Measurements from ENCODE around the gene RPL5. TPM values are rescaled to one million over a fixed set of nuclear protein-coding genes. Genes with fewer than 3 reads are reported as not detected.

RPL5 gene
- total and polyA plus RNA-seq, 2 of the 4 experiments (the other 2 are of a cell fraction), result 1,406 to 1,679 TPM

DNA sequence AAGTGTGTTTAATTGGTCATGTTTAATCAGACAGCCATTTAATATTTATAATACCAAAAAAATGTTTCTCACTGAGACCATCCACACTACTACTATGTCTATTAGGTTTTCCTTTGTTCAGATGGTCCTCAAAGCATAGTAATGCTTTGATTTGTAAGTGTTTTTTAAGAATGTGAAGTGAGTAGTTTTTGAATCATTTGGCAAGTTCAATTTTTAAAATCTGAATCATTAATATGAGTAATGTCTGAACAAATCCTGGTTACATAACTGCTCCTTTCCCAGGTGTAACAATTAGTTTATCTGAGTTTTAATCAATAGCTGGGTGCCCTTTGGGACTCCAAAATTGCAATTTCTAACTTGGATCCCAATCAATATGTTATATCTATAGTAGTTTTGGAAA, 23.5 kb upstream of the RPL5 start:
- H2BK15ac ChIP-seq (ENCODE audit: low read depth, low read length), result 0 out of 3 replicates have a peak overlapping the region, but pooled peaks have one; percentile 32

More for the DNA sequence above, 23.5 kb upstream of the RPL5 start:
- ChIA-PET POLR2A (ENCODE audit: unreplicated experiment) (no interaction called here), CTCF (no interaction called here)
- H4K20me1 ChIP-seq (ENCODE audit: insufficient read depth, low read length), result no peaks in the 10 kb centered on the region
- no peak overlapping the region for H2BK120ac ChIP-seq (ENCODE audit: low read depth, low read length)
- no TSS peak for BruUV-seq (replicated peaks)
- no peaks in the 10 kb centered on the region for H3K36me3 ChIP-seq (ENCODE audit: control insufficient read depth, insufficient read depth, low read length)
- in situ Hi-C loops (cut with MboI; ENCODE audit: low sequenced_read_pairs), result no loop called here
- H3K9me1 ChIP-seq (ENCODE audit: insufficient read depth, low read length), result peaks cover 3% of the 10 kb centered on the region; the same call in 1 of the 2 replicates
- dilution Hi-C loops (cut with HindIII; ENCODE audit: low sequenced_read_pairs, unreplicated experiment), result no loop called here
- peak overlapping the region; percentile 45; the same call in 1 of the 2 replicates for H3K18ac ChIP-seq (ENCODE audit: low read depth, low read length)
- intact Hi-C loops (cut with micrococcal nuclease), result no loop called here
- peak overlapping the region in 1 of 2 experiments; percentile 66; a peak in 1 of 4 replicates for H4K8ac ChIP-seq (ENCODE audit: low read depth in 2 of 2, low read length in 2 of 2)
- H3K4ac ChIP-seq (ENCODE audit: low read depth, low read length), result peak overlapping the region; percentile 72; the same call in 1 of the 2 replicates
- no peak overlapping the region for H4K91ac ChIP-seq (ENCODE audit: insufficient read depth, low read depth, low read length)
- H3K56ac ChIP-seq (ENCODE audit: extremely low read depth, insufficient read depth, low read length), result no peak overlapping the region
- H2BK20ac ChIP-seq (ENCODE audit: low read depth, low read length), result no peak overlapping the region
- H3K9me3 ChIP-seq (ENCODE audit: control insufficient read depth, insufficient read depth, low read length), result no peaks in the 10 kb centered on the region
- peaks cover 6% of the 10 kb centered on the region for H3K4me1 ChIP-seq (ENCODE audit: control insufficient read depth, insufficient read depth, low read length)
- no peak overlapping the region for H2AK9ac ChIP-seq (replicated peaks; ENCODE audit: low read depth, low read length, poor library complexity)
- no peak overlapping the region for H3K4me3 ChIP-seq (ENCODE audit: insufficient read depth, low read depth, low read length)
- ATAC-seq (ENCODE audit: low read depth), result no peak
- TF ChIP-seq CEBPB (IDR thresholded peaks at IDR 0.05; ENCODE audit: low read depth, low read length), result no peak
- no peak for TF ChIP-seq RAD21 (IDR thresholded peaks at IDR 0.05; ENCODE audit: low read length)
- TF ChIP-seq, protein P1, sequence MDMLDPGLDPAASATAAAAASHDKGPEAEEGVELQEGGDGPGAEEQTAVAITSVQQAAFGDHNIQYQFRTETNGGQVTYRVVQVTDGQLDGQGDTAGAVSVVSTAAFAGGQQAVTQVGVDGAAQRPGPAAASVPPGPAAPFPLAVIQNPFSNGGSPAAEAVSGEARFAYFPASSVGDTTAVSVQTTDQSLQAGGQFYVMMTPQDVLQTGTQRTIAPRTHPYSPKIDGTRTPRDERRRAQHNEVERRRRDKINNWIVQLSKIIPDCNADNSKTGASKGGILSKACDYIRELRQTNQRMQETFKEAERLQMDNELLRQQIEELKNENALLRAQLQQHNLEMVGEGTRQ (IDR thresholded peaks at IDR 0.05; ENCODE audit: low read depth, low read length), result no peak
- TF ChIP-seq CHD1 (IDR thresholded peaks at IDR 0.05; ENCODE audit: low read depth, low read length), result no peak
- TF ChIP-seq NFE2L2 (IDR thresholded peaks at IDR 0.05; ENCODE audit: low read depth, low read length), result no peak
- H3K23ac ChIP-seq (ENCODE audit: low read depth, low read length), result no peak overlapping the region
- no peak overlapping the region for H2AFZ ChIP-seq (replicated peaks; ENCODE audit: low read length, poor library complexity)
- H3K27ac ChIP-seq (ENCODE audit: insufficient read depth, low read length), result no peak overlapping the region
- H3K27me3 ChIP-seq (ENCODE audit: control insufficient read depth, insufficient read depth, low read length), result no peaks in the 10 kb centered on the region
- 0 out of 2 replicates have a peak overlapping the region, but pooled peaks have one; percentile 61 for H3K14ac ChIP-seq (replicated peaks; ENCODE audit: low read depth, low read length)
- 0 out of 4 replicates have a peak, but pooled peaks cover 0 to 6% of the 10 kb centered on the region in 2 experiments for H3K79me1 ChIP-seq (ENCODE audit: low read depth in 1 of 2, low read length in 2 of 2)
- H3K9ac ChIP-seq (ENCODE audit: low read depth, low read length), result no peak overlapping the region
- H2BK5ac ChIP-seq (ENCODE audit: low read depth, low read length, poor library complexity, severe bottlenecking), result peak overlapping the region; percentile 74
- no peak overlapping the region for H3K4me2 ChIP-seq (ENCODE audit: low read depth, low read length)
- H4K5ac ChIP-seq (ENCODE audit: low read depth, low read length), result 0 out of 2 replicates have a peak overlapping the region, but pooled peaks have one; percentile 61
- no peak for DNase-seq
- no peak overlapping the region for H2AK5ac ChIP-seq (ENCODE audit: low read depth, low read length)

All from IMR-90 (cell line).